Endothelial cell of umbilical vein (primary cell): ENCODE measurements around the gene PAX9. TPM values are rescaled to one million over a fixed set of nuclear protein-coding genes. Genes with fewer than 3 reads are reported as not detected.

Source experiments
- BruUV-seq: library from RNA; stranded (reverse); fragments of 400-500 nt; replicated peaks from 2 replicates; lab custom pipeline; 2021; lab: Mats Ljungman, UMichigan
- CTCF ChIA-PET: fragments of 300-600, 350-600 bp; sonication (Branson Sonifier 250); formaldehyde crosslinking; loops from one replicate; lab custom pipeline; 2021; ENCODE audit warnings: antibody characterized with exemption, inconsistent platforms; lab: Charles Lee
- POLR2A ChIA-PET: fragments of 300-600, 350-600 bp; sonication (Branson Sonifier 250); formaldehyde crosslinking; loops from one replicate; lab custom pipeline; 2021; ENCODE audit warnings: antibody characterized with exemption, inconsistent platforms; lab: Charles Lee
- DNase-seq: peaks from one replicate; pipeline ENCODE4 v3.0.0-alpha.2; 2011; ENCODE audit warnings: low read depth, low spot score
- FAIRE-seq: peaks from 2 replicates; lab custom pipeline; 2011; peaks lifted over from hg19 to GRCh38; lab: Jason Lieb, UNC
- H2AFZ ChIP-seq: 2 replicates; pipeline ENCODE4 v1.6.0; 2012; ENCODE audit warnings: low read depth, low read length, control low read depth, inconsistent platforms
- H3K27ac ChIP-seq: 2 replicates; pipeline ENCODE4 v1.5.1; 2011; ENCODE audit warnings: low read depth, mild to moderate bottlenecking, control low read depth, low read length, moderate library complexity; ENCODE audit not compliant: insufficient read depth
- H3K27me3 ChIP-seq, 2 experiments: 2 replicates each; pipeline versions ENCODE4 v1.6.0 to v1.6.1; 2011; ENCODE audit warnings: low read length in 2 of 2, mixed read lengths in 1 of 2; ENCODE audit not compliant: control insufficient read depth in 2 of 2, insufficient read depth in 2 of 2
- H3K36me3 ChIP-seq, 2 experiments: 2 replicates in 1 of 2; 3 replicates in 1 of 2; pipeline ENCODE4 v1.5.1; 2011; ENCODE audit warnings: low read length in 2 of 2, mild to moderate bottlenecking in 1 of 2, moderate library complexity in 1 of 2; ENCODE audit not compliant: control insufficient read depth in 2 of 2, insufficient read depth in 2 of 2; ENCODE audit errors: extremely low read depth in 1 of 2
- H3K4me1 ChIP-seq: 3 replicates; pipeline ENCODE4 v1.5.1; 2011; ENCODE audit warnings: mild to moderate bottlenecking, low read length; ENCODE audit not compliant: control insufficient read depth, insufficient read depth; ENCODE audit errors: extremely low read depth
- H3K4me2 ChIP-seq: 2 replicates; pipeline ENCODE4 v1.6.1; 2011; ENCODE audit warnings: low read length, control low read depth, mixed read lengths; ENCODE audit not compliant: insufficient read depth
- H3K4me3 ChIP-seq, 3 experiments: fragments of 200-600 bp in 1 of 3; sonication (generic), shearing (Covaris generic) in 1 of 3; replicated peaks in 1 of 3; 2 replicates each; pipeline ENCODE4 v1.5.1; 2011 to 2016; ENCODE audit warnings: control low read depth in 3 of 3, low read length in 3 of 3, mild to moderate bottlenecking in 2 of 3, inconsistent platforms in 1 of 3, low read depth in 1 of 3, moderate library complexity in 1 of 3; ENCODE audit not compliant: insufficient read depth in 1 of 3
- H3K79me2 ChIP-seq: 2 replicates; pipeline ENCODE4 v1.6.0; 2012; ENCODE audit warnings: low read length, inconsistent platforms; ENCODE audit not compliant: control insufficient read depth, insufficient read depth
- H3K9ac ChIP-seq: replicated peaks from 2 replicates; pipeline ENCODE3; 2011; ENCODE audit warnings: low read length, control low read depth; ENCODE audit not compliant: insufficient read depth; ENCODE audit errors: extremely low read depth
- H3K9me1 ChIP-seq: replicated peaks from 3 replicates; pipeline ENCODE4 v1.6.0; 2011; ENCODE audit warnings: mild to moderate bottlenecking, low read length; ENCODE audit not compliant: control insufficient read depth, insufficient read depth; ENCODE audit errors: extremely low read depth
- H3K9me3 ChIP-seq: replicated peaks from 2 replicates; pipeline ENCODE4 v1.5.1; 2012; ENCODE audit warnings: low read length, inconsistent platforms; ENCODE audit not compliant: control insufficient read depth, insufficient read depth
- H4K20me1 ChIP-seq: replicated peaks from 2 replicates; pipeline ENCODE3; 2011; ENCODE audit warnings: mild to moderate bottlenecking, low read length; ENCODE audit not compliant: control insufficient read depth, insufficient read depth; ENCODE audit errors: extremely low read depth
- FOS ChIP-seq: IDR thresholded peaks from 2 replicates; pipeline ENCODE4 v1.6.1; 2011; ENCODE audit warnings: mild to moderate bottlenecking, low read length, moderate library complexity, borderline replicate concordance; ENCODE audit not compliant: insufficient read depth
- JUN ChIP-seq: IDR thresholded peaks from 2 replicates; pipeline ENCODE4 v1.6.1; 2011; ENCODE audit warnings: borderline replicate concordance, low read depth; ENCODE audit not compliant: insufficient read length, insufficient read depth
- MYC ChIP-seq: IDR thresholded peaks from one replicate; pipeline ENCODE4 v1.6.1; 2011; ENCODE audit warnings: mild to moderate bottlenecking, low read depth, low read length
- POLR2A ChIP-seq: IDR thresholded peaks from 2 replicates; pipeline ENCODE4 v1.6.1; 2012; ENCODE audit warnings: low read depth, mild to moderate bottlenecking, control low read depth, low read length
- POLR2AphosphoS5 ChIP-seq: IDR thresholded peaks from 2 replicates; pipeline ENCODE4 v1.6.1; 2012; ENCODE audit warnings: low read depth, mild to moderate bottlenecking, control low read depth, low read length, moderate library complexity; ENCODE audit not compliant: insufficient read depth
- dilution Hi-C: fragments of 300-500 bp; cut with MboI; formaldehyde crosslinking; loops from one replicate; pipeline ENCODE4 v1.15.0; 2019; ENCODE audit warnings: low sequenced_read_pairs; ENCODE audit not compliant: extremely low pct_ligation_motif_present
- intact Hi-C: fragments of 100-400 bp; cut with micrococcal nuclease; formaldehyde crosslinking; loops from one replicate; pipeline ENCODE4 v1.10.0; 2022
- polyA plus RNA-seq, 4 experiments: library from polyadenylated mRNA; depleted of rRNA in 3 of 4; stranded (reverse) in 3 of 4; unstranded in 1 of 4; fragments of >200 nt; gene quantifications; 2 replicates each; pipeline versions ENCODE4 v1.2.1 to v1.2.3, GENCODE V29; 2011 to 2012; ENCODE audit warnings: missing spikeins in 1 of 4
- total RNA-seq: library from RNA; stranded (reverse); gene quantifications from 2 replicates; pipeline ENCODE4 v1.2.3, GENCODE V29; 2021
- TF ChIP-seq, protein P1 (sequence below), 2 donors: IDR thresholded peaks; 1 replicate in 1 of 2; 2 replicates in 1 of 2; pipeline ENCODE4 v1.5.1; 2011; ENCODE audit warnings: low read length in 2 of 2, mild to moderate bottlenecking in 2 of 2, moderate library complexity in 2 of 2, control low read depth in 1 of 2, inconsistent platforms in 1 of 2, low read depth in 1 of 2; ENCODE audit not compliant: insufficient read depth in 1 of 2; ENCODE audit errors: extremely low read depth in 1 of 2

Gene PAX9
- total and polyA plus RNA-seq, 2 donors (not counting 3 experiments of a cell fraction or from before 2014, with no cell fraction given) = 0.37 to 0.44 TPM

DNA sequence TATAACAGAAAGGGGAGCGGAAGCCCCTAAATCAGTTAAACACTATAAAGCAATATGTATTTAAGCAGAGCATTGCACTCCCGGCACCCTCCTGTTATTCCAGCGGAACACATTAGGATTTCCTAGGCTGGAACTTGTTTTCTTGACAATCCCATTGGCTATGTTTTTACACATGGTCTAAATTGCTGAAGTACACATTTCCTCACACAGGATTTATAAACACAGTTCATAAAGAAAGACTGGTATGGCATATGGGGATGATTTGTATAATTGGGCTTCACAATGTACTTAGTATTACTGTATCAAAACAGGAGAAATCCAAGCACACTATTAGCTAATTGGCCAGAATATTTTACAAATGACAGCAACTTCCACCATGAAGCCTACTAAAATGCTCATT lies 23.3 kb downstream of the PAX9 start:
- Histone ChIP-seq H3K4me1 (no peaks in the 10 kb centered on the region), H3K27ac (no peak overlapping the region), H2AFZ (no peak overlapping the region), H3K27me3 (no peaks in the 10 kb centered on the region), H3K9ac (no peak overlapping the region), H3K4me3 (no peak overlapping the region), H3K9me1 (no peaks in the 10 kb centered on the region), H3K9me3 (no peaks in the 10 kb centered on the region), H3K36me3 (no peaks in the 10 kb centered on the region), H4K20me1 (no peaks in the 10 kb centered on the region), H3K79me2 (no peaks in the 10 kb centered on the region), H3K4me2 (no peak overlapping the region)
- ChIA-PET CTCF (no interaction called here), POLR2A (no interaction called here)
- intact Hi-C loops = no loop called here
- dilution Hi-C loops = no loop called here
- no peak for TF ChIP-seq MYC
- TF ChIP-seq, protein P1, sequence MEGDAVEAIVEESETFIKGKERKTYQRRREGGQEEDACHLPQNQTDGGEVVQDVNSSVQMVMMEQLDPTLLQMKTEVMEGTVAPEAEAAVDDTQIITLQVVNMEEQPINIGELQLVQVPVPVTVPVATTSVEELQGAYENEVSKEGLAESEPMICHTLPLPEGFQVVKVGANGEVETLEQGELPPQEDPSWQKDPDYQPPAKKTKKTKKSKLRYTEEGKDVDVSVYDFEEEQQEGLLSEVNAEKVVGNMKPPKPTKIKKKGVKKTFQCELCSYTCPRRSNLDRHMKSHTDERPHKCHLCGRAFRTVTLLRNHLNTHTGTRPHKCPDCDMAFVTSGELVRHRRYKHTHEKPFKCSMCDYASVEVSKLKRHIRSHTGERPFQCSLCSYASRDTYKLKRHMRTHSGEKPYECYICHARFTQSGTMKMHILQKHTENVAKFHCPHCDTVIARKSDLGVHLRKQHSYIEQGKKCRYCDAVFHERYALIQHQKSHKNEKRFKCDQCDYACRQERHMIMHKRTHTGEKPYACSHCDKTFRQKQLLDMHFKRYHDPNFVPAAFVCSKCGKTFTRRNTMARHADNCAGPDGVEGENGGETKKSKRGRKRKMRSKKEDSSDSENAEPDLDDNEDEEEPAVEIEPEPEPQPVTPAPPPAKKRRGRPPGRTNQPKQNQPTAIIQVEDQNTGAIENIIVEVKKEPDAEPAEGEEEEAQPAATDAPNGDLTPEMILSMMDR (IDR thresholded peaks at IDR 0.05; ENCODE audit: extremely low read depth in 1 of 2, insufficient read depth in 1 of 2, low read depth in 1 of 2, low read length in 2 of 2) = no peak
- no peak for TF ChIP-seq POLR2AphosphoS5
- TF ChIP-seq POLR2A = no peak
- TF ChIP-seq FOS = no peak
- no peak for TF ChIP-seq JUN
- no TSS peak for BruUV-seq
- FAIRE-seq (no peak), DNase-seq (no peak)
